ENCODE measurements around the gene C1orf167.

C1orf167 gene

GRCh38 chr1:11838349-11839272, 76.6 kb downstream of the C1orf167 start:
- DNase-seq, result peak; percentile 73
